Motor neuron (in vitro differentiated cells): ENCODE results near the gene SACM1L. TPM values are rescaled to one million over a fixed set of nuclear protein-coding genes. Genes with fewer than 3 reads are reported as not detected.

ENCODE experiments used
- ATAC-seq, 8 experiments: fragments of 200-7000 bp; cut with Tn5 transposase; replicated peaks in 6 of 8; 2 replicates each; pipeline ENCODE4 v1.8.0; 2021; ENCODE audit warnings: mild to moderate bottlenecking in 8 of 8, moderate library complexity in 8 of 8
- H3K27ac ChIP-seq, 2 donors: fragments of 250-450 bp; sonication (Bioruptor Pico); 2 replicates each; pipeline ENCODE4 v1.9.0; 2021; ENCODE audit warnings: antibody characterized with exemption in 2 of 2, mild to moderate bottlenecking in 2 of 2, moderate library complexity in 1 of 2
- H3K4me1 ChIP-seq, 2 donors: fragments of 250-450 bp; sonication (Bioruptor Pico); replicated peaks in 1 of 2; 2 replicates each; pipeline ENCODE4 v1.6.1; 2021; ENCODE audit warnings: antibody characterized with exemption in 2 of 2, mild to moderate bottlenecking in 2 of 2, moderate library complexity in 1 of 2
- H3K4me3 ChIP-seq, 5 donors: fragments of 250-450 bp; sonication (Bioruptor Pico); 2 replicates each; pipeline ENCODE4 v1.9.0; 2021; ENCODE audit warnings: antibody characterized with exemption in 5 of 5, mild to moderate bottlenecking in 5 of 5, moderate library complexity in 4 of 5
- WGBS, 10 experiments: fragments of 450-650 bp; shearing (Covaris generic); methylation state at CpG; one replicate each; pipeline ENCODE4 v1.0.0; 2022; 5-methylcytosine and 5-hydroxymethylcytosine counted together
- in situ Hi-C, 9 experiments: fragments of 400-800 bp; cut with MboI; loops; one replicate each; pipeline ENCODE4 v1.15.0; 2021; ENCODE audit warnings: low sequenced_read_pairs in 9 of 9, low pct_unique_long_range_greater_than_20kb in 2 of 9; ENCODE audit not compliant: unreplicated experiment in 9 of 9
- total RNA-seq, 8 experiments: library from RNA; unstranded; fragments of 300-600 nt; gene quantifications; 2 replicates each; pipeline versions ENCODE4 v1.2.3 to v1.2.4, GENCODE V29; 2022

The SACM1L gene
- total RNA-seq, 8 experiments from 2014 or later = 22.4 to 78.7 (median 33.1) TPM

GRCh38 chr3:45771831-45772230 is 82.6 kb downstream of the SACM1L start:
- WGBS, 10 experiments = 80 to 100% methylated on average over 1 of the region's 5 CpGs; no CpG with 5 or more reads in 8 of the 10 experiments
- H3K27ac ChIP-seq = no peak overlapping the region
- H3K4me1 ChIP-seq = no peaks in the 10 kb centered on the region
- H3K4me3 ChIP-seq = no peak overlapping the region
- ATAC-seq = no peak
- in situ Hi-C loops = loop anchor here in 3 of 9 experiments (25.0 kb wide), 2 partner anchors 140 to 165 kb away; partner anchors contain the start of gene CXCR6 (in 1 of the 3)

- Histone ChIP-seq H3K27ac (no peak overlapping the region), H3K4me3 (no peak overlapping the region), H3K4me1 (no peaks in the 10 kb centered on the region)
- in situ Hi-C loops = loop anchor here in 3 of 9 experiments (25.0 kb wide), 2 partner anchors 140 to 165 kb away; partner anchors contain the start of gene CXCR6 (in 1 of the 3)
- 45 to 100% (median 88%) methylated on average over 1 to 10 of the region's 16 CpGs; no CpG with 5 or more reads in 2 of the 10 experiments for WGBS, 10 experiments
- no peak for ATAC-seq
Measured at GRCh38 chr3:45772341-45773035, 83.3 kb downstream of the SACM1L start.

- no peak overlapping the region for H3K27ac ChIP-seq
- WGBS, 10 experiments = 55 to 98% (median 86%) methylated on average over 3 to 5 of the region's 5 CpGs; no CpG with 5 or more reads in 1 of the 10 experiments
- H3K4me3 ChIP-seq = no peak overlapping the region
- ATAC-seq = no peak
- in situ Hi-C loops = loop anchor here in 3 of 9 experiments (25.0 kb wide), 2 partner anchors 139 to 164 kb away; partner anchors contain the start of gene CXCR6 (in 1 of the 3)
- no peaks in the 10 kb centered on the region for H3K4me1 ChIP-seq
Measured at GRCh38 chr3:45773072-45773471, 83.9 kb downstream of the SACM1L start.

GRCh38 chr3:45773714-45774449 is 84.7 kb downstream of the SACM1L start:
- Histone ChIP-seq H3K4me1 (no peaks in the 10 kb centered on the region), H3K4me3 (no peak overlapping the region), H3K27ac (no peak overlapping the region)
- WGBS, 10 experiments = 0 to 81% (median 64%) methylated on average over 1 to 6 of the region's 7 CpGs; no CpG with 5 or more reads in 2 of the 10 experiments
- in situ Hi-C loops = loop anchor here in 3 of 9 experiments (25.0 kb wide), 2 partner anchors 138 to 163 kb away; partner anchors contain the start of gene CXCR6 (in 1 of the 3)
- peak in 1 of 8 experiments; percentile 32 for ATAC-seq

- in situ Hi-C loops = loop anchor here in 3 of 9 experiments (25.0 kb wide), 2 partner anchors 137 to 162 kb away; partner anchors contain the start of gene CXCR6 (in 1 of the 3)
- Histone ChIP-seq H3K4me1 (no peaks in the 10 kb centered on the region), H3K4me3 (no peak overlapping the region), H3K27ac (no peak overlapping the region)
- 0 to 89% (median 59%) methylated on average over 1 to 6 of the region's 8 CpGs; no CpG with 5 or more reads in 2 of the 10 experiments for WGBS, 10 experiments
- peak in 1 of 8 experiments; percentile 53 for ATAC-seq
Measured at GRCh38 chr3:45774581-45775521, 85.7 kb downstream of the SACM1L start.

GRCh38 chr3:45775571-45776300 is 86.5 kb downstream of the SACM1L start:
- 60 to 100% (median 81%) methylated on average over 1 to 8 of the region's 17 CpGs; no CpG with 5 or more reads in 6 of the 10 experiments for WGBS, 10 experiments
- no peaks in the 10 kb centered on the region for H3K4me1 ChIP-seq
- no peak for ATAC-seq
- no peak overlapping the region for H3K27ac ChIP-seq
- in situ Hi-C loops = no loop called here
- H3K4me3 ChIP-seq = no peak overlapping the region

- WGBS, 10 experiments = 42 to 57% methylated on average over 1 to 2 of the region's 3 CpGs; no CpG with 5 or more reads in 8 of the 10 experiments
- H3K27ac ChIP-seq = no peak overlapping the region
- no peak overlapping the region for H3K4me3 ChIP-seq
- in situ Hi-C loops = no loop called here
- ATAC-seq = no peak
- no peaks in the 10 kb centered on the region for H3K4me1 ChIP-seq
Measured at GRCh38 chr3:45776301-45776595, 87.1 kb downstream of the SACM1L start.

- no peak overlapping the region for H3K4me3 ChIP-seq
- no peak overlapping the region for H3K27ac ChIP-seq
- 40 to 100% (median 70%) methylated on average over 1 to 5 of the region's 8 CpGs; no CpG with 5 or more reads in 4 of the 10 experiments for WGBS, 10 experiments
- H3K4me1 ChIP-seq = no peaks in the 10 kb centered on the region
- in situ Hi-C loops = no loop called here
- no peak for ATAC-seq
Measured at GRCh38 chr3:45776611-45777010, 87.4 kb downstream of the SACM1L start.

GRCh38 chr3:45777111-45777745 is 88.0 kb downstream of the SACM1L start:
- in situ Hi-C loops = no loop called here
- Histone ChIP-seq H3K4me1 (no peaks in the 10 kb centered on the region), H3K4me3 (no peak overlapping the region), H3K27ac (no peak overlapping the region)
- WGBS, 10 experiments = 60 to 100% (median 90%) methylated on average over 1 to 4 of the region's 8 CpGs; no CpG with 5 or more reads in 3 of the 10 experiments
- ATAC-seq = no peak

- no peak for ATAC-seq
- Histone ChIP-seq H3K4me1 (no peaks in the 10 kb centered on the region), H3K27ac (no peak overlapping the region), H3K4me3 (no peak overlapping the region)
- WGBS, 10 experiments = 0 to 80% (median 60%) methylated on average over 1 to 3 of the region's 11 CpGs; no CpG with 5 or more reads in 5 of the 10 experiments
- in situ Hi-C loops = no loop called here
Measured at GRCh38 chr3:45777746-45778386, 88.7 kb downstream of the SACM1L start.

GRCh38 chr3:45778761-45779201 is 89.6 kb downstream of the SACM1L start:
- H3K27ac ChIP-seq = no peak overlapping the region
- 17 to 100% (median 60%) methylated on average over 1 of the region's 3 CpGs; no CpG with 5 or more reads in 5 of the 10 experiments for WGBS, 10 experiments
- no peak overlapping the region for H3K4me3 ChIP-seq
- no peaks in the 10 kb centered on the region for H3K4me1 ChIP-seq
- in situ Hi-C loops = no loop called here
- peak in 1 of 8 experiments; percentile 40 for ATAC-seq
